Right lobe of liver (tissue), 6 donors: ENCODE measurements around the gene FAM167B. TPM values are rescaled to one million over a fixed set of nuclear protein-coding genes. Genes with fewer than 3 reads are reported as not detected.

Experiments
- ATAC-seq, 4 donors: fragments of 200-7000 bp; cut with Tn5 transposase; one replicate each; pipeline ENCODE4 v1.9.1; 2020; ENCODE audit warnings: mild to moderate bottlenecking in 4 of 4, moderate library complexity in 4 of 4
- DNase-seq, 3 donors: peaks; one replicate each; pipeline ENCODE4 v3.0.0-alpha.2; 2020
- H3K27ac ChIP-seq, 3 donors: fragments of 200-600 bp; one replicate each; pipeline ENCODE4 v1.8.0; 2022
- H3K27me3 ChIP-seq, 2 donors: fragments of 200-600 bp; one replicate each; pipeline ENCODE4 v1.8.0; 2022
- H3K36me3 ChIP-seq, 4 donors: fragments of 200-600 bp; sonication (generic) in 1 of 4; one replicate each; pipeline versions ENCODE4 v1.5.1 to v1.8.0; 2017 to 2022; ENCODE audit warnings: control low read depth in 1 of 4
- H3K4me1 ChIP-seq, 4 donors: fragments of 200-600 bp; sonication (generic) in 1 of 4; one replicate each; pipeline versions ENCODE4 v1.5.1 to v1.8.0; 2017 to 2022; ENCODE audit warnings: control low read depth in 1 of 4
- H3K4me3 ChIP-seq, 3 donors: fragments of 200-600 bp; one replicate each; pipeline ENCODE4 v1.8.0; 2022
- H3K9me3 ChIP-seq, 4 donors: fragments of 200-600 bp; sonication (generic) in 1 of 4; one replicate each; pipeline versions ENCODE4 v1.5.1 to v1.8.0; 2017 to 2022; ENCODE audit warnings: control low read depth in 1 of 4
- POLR2A ChIP-seq: fragments of 450-650 bp; IDR thresholded peaks from one replicate; pipeline ENCODE4 v1.6.1; 2017; ENCODE audit warnings: antibody characterized with exemption, mild to moderate bottlenecking
- whole genome bisulfite sequencing: methylation state at CpG from one replicate; pipeline ENCODE4 v1.1.6; 2018; ENCODE audit warnings: low coverage, low lambda C conversion rate; ENCODE audit not compliant: insufficient coverage; ENCODE audit errors: missing lambda C conversion rate; 5-methylcytosine and 5-hydroxymethylcytosine counted together
- intact Hi-C, 2 donors: fragments of 100-400 bp; cut with DNase I; formaldehyde crosslinking; loops; one replicate each; pipeline versions ENCODE4 v1.11.2 to v1.14.1; 2022
- total RNA-seq, 6 experiments: library from RNA; depleted of rRNA in 2 of 6; stranded (reverse); fragments of >200 nt in 2 of 6; fragmentation: NEBNext Ultra II Directional in 3 of 6; extraction: Animal tissue kit (Norgen Biotek cat#: 25700) in 3 of 6; gene quantifications; one replicate each; pipeline versions ENCODE4 v1.1.0 to v1.2.4, GENCODE V29; 2016 to 2023
- TF ChIP-seq, protein P1 (sequence below), 4 donors: fragments of 200-600 bp in 3 of 4; fragments of 450-650 bp in 1 of 4; IDR thresholded peaks; one replicate each; pipeline versions ENCODE4 v1.5.1 to v1.8.0; 2016 to 2022; ENCODE audit warnings: antibody characterized with exemption in 4 of 4, mild to moderate bottlenecking in 2 of 4
- donor health status: DM: no; HTN: yes; CAD: no.
- donor health status: DM: no; HTN: no; CAD: no.
- donor health status: DM: no; HTN: no; CAD: no.
- donor health status: DM: no; HTN: yes; CAD: no.
- donor health status: DM: no; HTN: yes; CAD: no.

Gene FAM167B
- total RNA-seq, 6 experiments from 2014 or later, result 1.3 to 9.4 (median 5.2) TPM

DNA sequence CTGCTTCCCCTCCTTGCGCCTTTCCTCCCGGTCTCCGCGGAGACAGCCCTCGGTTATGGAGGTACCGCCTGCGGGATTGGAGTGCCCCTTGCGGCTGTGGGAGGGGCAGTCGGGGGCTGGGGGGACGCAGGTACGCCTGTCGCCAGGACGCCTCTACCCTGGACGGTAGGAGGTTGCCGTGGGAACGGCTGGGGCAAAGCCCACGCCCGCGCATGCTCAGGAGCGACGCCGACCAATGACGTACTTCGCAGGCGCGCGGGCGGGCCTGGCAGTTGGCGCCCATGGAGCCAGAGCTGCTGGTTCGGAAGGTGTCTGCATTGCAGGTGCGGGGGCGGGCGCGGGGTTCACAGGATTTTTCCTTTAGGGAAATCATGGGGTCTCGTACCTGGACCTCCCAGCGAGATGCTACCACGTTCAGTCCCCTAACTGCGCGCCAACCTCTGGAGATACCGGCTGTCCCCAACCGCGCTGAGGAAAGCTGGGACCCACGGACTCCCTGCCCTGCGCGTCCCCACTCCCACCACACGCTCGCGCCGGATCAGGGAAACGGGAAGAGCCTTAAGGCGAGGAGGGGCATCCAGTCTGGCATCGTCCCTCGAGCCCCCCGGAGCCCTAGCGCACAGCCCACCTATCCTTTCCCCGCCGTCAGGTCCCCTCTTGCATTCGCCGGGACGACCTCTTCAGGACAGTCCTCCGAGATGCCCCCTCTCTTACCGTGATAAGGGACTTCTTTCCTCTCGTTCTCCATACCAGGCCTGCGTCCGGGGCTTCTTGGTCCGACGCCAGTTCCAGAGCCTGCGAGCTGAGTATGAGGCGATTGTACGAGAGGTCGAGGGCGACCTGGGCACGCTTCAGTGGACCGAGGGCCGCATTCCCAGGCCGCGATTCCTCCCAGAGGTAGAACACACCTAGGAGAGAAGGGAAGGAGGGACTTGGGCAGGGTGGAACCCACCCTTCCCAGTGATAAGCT, 41.3 kb upstream of the FAM167B start, which contains the start of gene IQCC:
Gene IQCC, plus strand, starts transcription at position 271 of the 970 bp plus-strand sequence. Its CDS starts 11 bp downstream, at position 282.
- Histone ChIP-seq H3K27me3 (no peaks in the 10 kb centered on the region), H3K4me1 (peaks cover 0 to 8% (median 1%) of the 10 kb centered on the region in 4 donors), H3K4me3 (peak within 1 kb of the TSS; percentile 55 to 71 (median 62)), H3K9me3 (no peaks in the 10 kb centered on the region), H3K36me3 (no peaks in the 10 kb centered on the region), H3K27ac (no peak within 1 kb of the TSS)
- TF ChIP-seq POLR2A, result peak; percentile 41
- TF ChIP-seq, protein P1, sequence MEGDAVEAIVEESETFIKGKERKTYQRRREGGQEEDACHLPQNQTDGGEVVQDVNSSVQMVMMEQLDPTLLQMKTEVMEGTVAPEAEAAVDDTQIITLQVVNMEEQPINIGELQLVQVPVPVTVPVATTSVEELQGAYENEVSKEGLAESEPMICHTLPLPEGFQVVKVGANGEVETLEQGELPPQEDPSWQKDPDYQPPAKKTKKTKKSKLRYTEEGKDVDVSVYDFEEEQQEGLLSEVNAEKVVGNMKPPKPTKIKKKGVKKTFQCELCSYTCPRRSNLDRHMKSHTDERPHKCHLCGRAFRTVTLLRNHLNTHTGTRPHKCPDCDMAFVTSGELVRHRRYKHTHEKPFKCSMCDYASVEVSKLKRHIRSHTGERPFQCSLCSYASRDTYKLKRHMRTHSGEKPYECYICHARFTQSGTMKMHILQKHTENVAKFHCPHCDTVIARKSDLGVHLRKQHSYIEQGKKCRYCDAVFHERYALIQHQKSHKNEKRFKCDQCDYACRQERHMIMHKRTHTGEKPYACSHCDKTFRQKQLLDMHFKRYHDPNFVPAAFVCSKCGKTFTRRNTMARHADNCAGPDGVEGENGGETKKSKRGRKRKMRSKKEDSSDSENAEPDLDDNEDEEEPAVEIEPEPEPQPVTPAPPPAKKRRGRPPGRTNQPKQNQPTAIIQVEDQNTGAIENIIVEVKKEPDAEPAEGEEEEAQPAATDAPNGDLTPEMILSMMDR (IDR thresholded peaks at IDR 0.05), result no peak
- DNase-seq (peak; percentile 89 to 91 (median 90)), ATAC-seq (peak; percentile 88 to 93 (median 91))
- intact Hi-C loops, result no loop called here
- 1% methylated on average over 15 of the region's 77 CpGs for WGBS

DNA sequence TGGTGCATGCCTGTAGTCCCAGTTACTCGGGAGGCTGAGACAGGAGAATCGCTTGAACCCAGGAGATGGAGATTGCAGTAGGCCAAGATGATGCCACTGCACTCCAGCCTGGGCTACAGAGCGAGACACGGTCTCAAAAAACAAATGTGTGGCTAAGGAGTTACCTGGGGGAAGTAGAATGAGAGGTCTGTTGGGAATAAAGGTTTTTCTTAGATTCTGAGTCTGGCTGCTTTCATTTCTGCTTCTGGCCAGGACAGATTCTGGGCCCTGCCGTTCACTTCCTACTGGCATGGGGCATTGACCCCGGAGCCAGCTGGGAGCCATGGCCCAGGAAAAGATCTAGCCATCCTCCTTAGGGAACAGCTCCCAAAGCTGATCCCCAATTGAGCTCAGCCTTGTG, 38.6 kb upstream of the FAM167B start:
- DNase-seq, result no peak
- H3K4me3 ChIP-seq, result no peak overlapping the region
- peaks cover 0 to 4% (median under 1%) of the 10 kb centered on the region in 4 donors for H3K4me1 ChIP-seq
- no peaks in the 10 kb centered on the region for H3K27me3 ChIP-seq
- H3K27ac ChIP-seq, result no peak overlapping the region
- TF ChIP-seq, protein P1 (IDR thresholded peaks at IDR 0.05), result no peak
- TF ChIP-seq POLR2A, result no peak
- intact Hi-C loops, result no loop called here
- H3K36me3 ChIP-seq, result no peaks in the 10 kb centered on the region
- H3K9me3 ChIP-seq, result no peaks in the 10 kb centered on the region
- WGBS, result 73% methylated on average over 5 of the region's 6 CpGs
- ATAC-seq, result no peak

DNA sequence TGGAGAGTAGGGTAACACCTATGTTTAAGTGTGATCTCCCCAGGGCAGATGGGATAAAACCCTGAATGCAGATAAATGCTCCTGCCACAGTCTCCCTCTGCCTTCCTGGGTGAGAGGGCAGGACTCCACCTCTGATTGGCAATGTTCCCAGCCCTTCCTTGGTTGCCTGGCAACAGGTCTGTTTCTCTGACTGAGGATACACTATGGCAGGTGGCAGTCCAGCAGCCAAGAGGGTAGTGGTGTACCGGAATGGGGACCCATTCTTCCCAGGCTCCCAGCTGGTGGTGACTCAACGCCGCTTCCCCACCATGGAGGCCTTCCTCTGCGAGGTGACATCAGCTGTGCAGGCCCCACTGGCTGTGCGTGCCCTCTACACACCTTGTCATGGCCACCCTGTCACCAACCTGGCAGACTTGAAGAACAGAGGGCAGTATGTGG, 38.1 kb upstream of the FAM167B start, which contains the start of gene DCDC2B:
Gene DCDC2B, plus strand, starts transcription at position 199 of the 438 bp plus-strand sequence. Its CDS starts 5 bp downstream, at position 204.
- WGBS, result 100% methylated on average over 2 of the region's 5 CpGs

More for the DNA sequence above, 38.1 kb upstream of the FAM167B start, which contains the start of gene DCDC2B:
- Histone ChIP-seq H3K9me3 (no peaks in the 10 kb centered on the region), H3K4me1 (peaks cover 0 to 4% (median under 1%) of the 10 kb centered on the region in 4 donors), H3K27ac (no peak within 1 kb of the TSS), H3K36me3 (no peaks in the 10 kb centered on the region), H3K27me3 (no peaks in the 10 kb centered on the region), H3K4me3 (no peak within 1 kb of the TSS)
- TF ChIP-seq, protein P1 (IDR thresholded peaks at IDR 0.05), result no peak
- no peak for TF ChIP-seq POLR2A
- intact Hi-C loops, result no loop called here
- DNase-seq (peak in 1 of 3 donors; percentile 64), ATAC-seq (peak in 2 of 4 donors; percentile 11 to 27)
